Thyroid gland (tissue), 4 donors: ENCODE data around the gene FEN1.

Experiments used
- CTCF ChIP-seq, 6 experiments: fragments of 200-600 bp in 3 of 6; fragments of 450-650 bp in 3 of 6; sonication (generic) in 3 of 6; IDR thresholded peaks; one replicate each; pipeline ENCODE4 v1.5.1; 2016 to 2019; ENCODE audit warnings: antibody characterized with exemption in 6 of 6, mild to moderate bottlenecking in 2 of 6, inconsistent platforms in 1 of 6, moderate library complexity in 1 of 6
- POLR2A ChIP-seq, 2 donors: fragments of 450-650 bp; IDR thresholded peaks; one replicate each; pipeline ENCODE4 v1.6.1; 2017; ENCODE audit warnings: antibody characterized with exemption in 2 of 2, mild to moderate bottlenecking in 2 of 2, moderate library complexity in 1 of 2

GRCh38 chr11:61814958-61815789, 22.5 kb downstream of the FEN1 start:
- TF ChIP-seq CTCF (IDR thresholded peaks at IDR 0.05), result peak in 2 of 6 experiments; percentile 9
- peak; percentile 88 to 92 for TF ChIP-seq POLR2A (IDR thresholded peaks at IDR 0.05)
